KBM-7 (cell line): ENCODE data around the gene USP6.
"Not testable (repeated sequence)": the region's sequence is repeated elsewhere in the genome, so short reads cannot be mapped to it uniquely, and the experiment has no call there.

Experiments used
- DNase-seq: peaks from one replicate; pipeline ENCODE4 v3.0.0-alpha.2; 2015
- in situ Hi-C: fragments of 300-500 bp; cut with MboI; formaldehyde crosslinking; loops from 2 replicates; pipeline ENCODE4 v1.14.3; 2020; ENCODE audit warnings: low sequenced_read_pairs, low pct_unique_long_range_greater_than_20kb, mixed read lengths

Gene USP6

GRCh38 chr17:5132503-5133225, 16.8 kb downstream of the USP6 start:
- in situ Hi-C loops, DNase-seq: not testable (repeated sequence)

GRCh38 chr17:5133311-5133710, 17.5 kb downstream of the USP6 start:
- in situ Hi-C loops: no loop called here
- DNase-seq: no peak

GRCh38 chr17:5133961-5134360, 18.1 kb downstream of the USP6 start:
- in situ Hi-C loops, DNase-seq: not testable (repeated sequence)

- DNase-seq, in situ Hi-C loops: not testable (repeated sequence)
These were observed 18.7 kb downstream of the USP6 start for GRCh38 chr17:5134571-5134970.

- in situ Hi-C loops, DNase-seq: not testable (repeated sequence)
These were observed 19.4 kb downstream of the USP6 start for GRCh38 chr17:5135131-5135712.

GRCh38 chr17:5135726-5136579, 20.1 kb downstream of the USP6 start:
- in situ Hi-C loops: no loop called here
- DNase-seq: no peak

GRCh38 chr17:5136580-5137412, 21.0 kb downstream of the USP6 start:
- not testable (repeated sequence) for DNase-seq

GRCh38 chr17:5137511-5138197, 21.8 kb downstream of the USP6 start:
- in situ Hi-C loops: not testable (repeated sequence)

More at GRCh38 chr17:5136580-5137412, 21.0 kb downstream of the USP6 start:
- in situ Hi-C loops: not testable (repeated sequence)

GRCh38 chr17:5138198-5138544, 22.3 kb downstream of the USP6 start:
- in situ Hi-C loops, DNase-seq: not testable (repeated sequence)

More at GRCh38 chr17:5137511-5138197, 21.8 kb downstream of the USP6 start:
- not testable (repeated sequence) for DNase-seq

GRCh38 chr17:5138616-5139457, 23.0 kb downstream of the USP6 start:
- in situ Hi-C loops: no loop called here

GRCh38 chr17:5139458-5139732, 23.6 kb downstream of the USP6 start:
- in situ Hi-C loops: no loop called here
- no peak for DNase-seq

More at GRCh38 chr17:5138616-5139457, 23.0 kb downstream of the USP6 start:
- DNase-seq: no peak

GRCh38 chr17:5142877-5143276, 27.0 kb downstream of the USP6 start:
- DNase-seq, in situ Hi-C loops: not testable (repeated sequence)

- DNase-seq, in situ Hi-C loops: not testable (repeated sequence)
These were observed 30.3 kb downstream of the USP6 start for GRCh38 chr17:5146122-5146521.

GRCh38 chr17:5160702-5161101, 44.9 kb downstream of the USP6 start:
- in situ Hi-C loops, DNase-seq: not testable (repeated sequence)

GRCh38 chr17:5161793-5162192, 46.0 kb downstream of the USP6 start:
- in situ Hi-C loops: not testable (repeated sequence)

GRCh38 chr17:5164436-5164835, 48.6 kb downstream of the USP6 start:
- DNase-seq: peak; percentile 59
- in situ Hi-C loops: no loop called here

More at GRCh38 chr17:5161793-5162192, 46.0 kb downstream of the USP6 start:
- DNase-seq: not testable (repeated sequence)

- in situ Hi-C loops: not testable (repeated sequence)
- peak; percentile 71 for DNase-seq
These were observed 50.1 kb downstream of the USP6 start for GRCh38 chr17:5165791-5166564.
